Liver (tissue), 9 donors: ENCODE measurements around the gene SMARCA1. TPM values are rescaled to one million over a fixed set of nuclear protein-coding genes. Genes with fewer than 3 reads are reported as not detected.
A peak's percentile ranks its signal among the peaks of the same experiment; 100 is the strongest.

ENCODE experiments used
- DNase-seq: peaks from one replicate; pipeline ENCODE4 v3.0.0-alpha.2; 2017; ENCODE audit warnings: low spot score
- H3K27ac ChIP-seq, 2 donors: one replicate each; pipeline ENCODE4 v1.7.0; 2013; ENCODE audit warnings: inconsistent platforms in 2 of 2, low read length in 2 of 2, control low read depth in 1 of 2, low read depth in 1 of 2, mild to moderate bottlenecking in 1 of 2
- H3K27me3 ChIP-seq, 4 donors: one replicate each; pipeline versions ENCODE4 v1.6.1 to v1.7.0; 2013; ENCODE audit warnings: low read length in 3 of 4, inconsistent platforms in 1 of 4, mild to moderate bottlenecking in 1 of 4, moderate library complexity in 1 of 4; ENCODE audit not compliant: control insufficient read depth in 4 of 4, insufficient read depth in 4 of 4
- H3K36me3 ChIP-seq, 4 donors: one replicate each; pipeline versions ENCODE4 v1.6.1 to v1.7.0; 2013; ENCODE audit warnings: low read length in 3 of 4, mild to moderate bottlenecking in 3 of 4, low read depth in 1 of 4, moderate library complexity in 1 of 4; ENCODE audit not compliant: control insufficient read depth in 4 of 4, insufficient read depth in 3 of 4
- H3K4me1 ChIP-seq, 4 donors: one replicate each; pipeline versions ENCODE4 v1.6.1 to v1.7.0; 2013; ENCODE audit warnings: low read length in 3 of 4, mild to moderate bottlenecking in 3 of 4, moderate library complexity in 1 of 4; ENCODE audit not compliant: control insufficient read depth in 4 of 4, insufficient read depth in 4 of 4
- H3K4me3 ChIP-seq, 3 donors: one replicate each; pipeline versions ENCODE4 v1.6.1 to v1.7.0; 2013; ENCODE audit warnings: low read length in 3 of 3, control low read depth in 1 of 3, low read depth in 1 of 3, mild to moderate bottlenecking in 1 of 3
- H3K9ac ChIP-seq, 2 donors: one replicate each; pipeline ENCODE4 v1.7.0; 2013; ENCODE audit warnings: low read length in 2 of 2, mild to moderate bottlenecking in 2 of 2, moderate library complexity in 2 of 2, control low read depth in 1 of 2, low read depth in 1 of 2
- H3K9me3 ChIP-seq, 4 donors: one replicate each; pipeline versions ENCODE4 v1.6.1 to v1.7.0; 2013; ENCODE audit warnings: low read length in 3 of 4; ENCODE audit not compliant: control insufficient read depth in 4 of 4
- ATF3 ChIP-seq: IDR thresholded peaks from 2 replicates; pipeline ENCODE4 v1.6.1; 2016; ENCODE audit warnings: antibody characterized with exemption
- EGR1 ChIP-seq, 2 donors: IDR thresholded peaks; 2 replicates each; pipeline ENCODE4 v1.6.1; 2016 to 2018; ENCODE audit warnings: antibody characterized with exemption in 2 of 2, low read depth in 2 of 2
- FOXA2 ChIP-seq: IDR thresholded peaks from 2 replicates; pipeline ENCODE4 v1.6.1; 2016; ENCODE audit warnings: antibody characterized with exemption
- GABPA ChIP-seq, 2 donors: IDR thresholded peaks in 1 of 2; conservative IDR thresholded peaks in 1 of 2; 2 replicates each; pipeline ENCODE4 v1.6.1; 2016; ENCODE audit warnings: antibody characterized with exemption in 2 of 2, mild to moderate bottlenecking in 1 of 2, moderate library complexity in 1 of 2
- HNF4A ChIP-seq, 2 donors: conservative IDR thresholded peaks; 2 replicates each; pipeline ENCODE4 v1.6.1; 2016; ENCODE audit warnings: antibody characterized with exemption in 2 of 2, mild to moderate bottlenecking in 2 of 2
- HNF4G ChIP-seq: IDR thresholded peaks from 2 replicates; pipeline ENCODE4 v1.6.1; 2016; ENCODE audit warnings: antibody characterized with exemption
- NR2F2 ChIP-seq: IDR thresholded peaks from 2 replicates; pipeline ENCODE4 v1.6.1; 2016; ENCODE audit warnings: antibody characterized with exemption
- RAD21 ChIP-seq, 2 donors: IDR thresholded peaks; 2 replicates each; pipeline ENCODE4 v1.6.1; 2016; ENCODE audit warnings: antibody characterized with exemption in 2 of 2, mild to moderate bottlenecking in 2 of 2
- REST ChIP-seq: IDR thresholded peaks from 2 replicates; pipeline ENCODE4 v1.6.1; 2016; ENCODE audit warnings: antibody characterized with exemption, mild to moderate bottlenecking
- RXRA ChIP-seq, 2 donors: IDR thresholded peaks; 2 replicates each; pipeline ENCODE4 v1.6.1; 2017 to 2018; ENCODE audit warnings: antibody characterized with exemption in 2 of 2, mild to moderate bottlenecking in 1 of 2
- SP1 ChIP-seq: IDR thresholded peaks from 2 replicates; pipeline ENCODE4 v1.6.1; 2018; ENCODE audit warnings: antibody characterized with exemption, mild to moderate bottlenecking
- TAF1 ChIP-seq: conservative IDR thresholded peaks from 2 replicates; pipeline ENCODE4 v1.6.1; 2016; ENCODE audit warnings: antibody characterized with exemption, mild to moderate bottlenecking
- ZBTB33 ChIP-seq: IDR thresholded peaks from 2 replicates; pipeline ENCODE4 v1.6.1; 2016; ENCODE audit warnings: antibody characterized with exemption
- WGBS: extraction: QIAGEN DNeasy Blood & Tissue Kit; methylation state at CpG from one replicate; pipeline ENCODE4 v1.1.7; 2013; 5-methylcytosine and 5-hydroxymethylcytosine counted together
- polyA plus RNA-seq, 2 donors: library from polyadenylated mRNA; stranded (reverse) in 1 of 2; unstranded in 1 of 2; fragments of 200-250 nt in 1 of 2; fragments of >200 nt in 1 of 2; fragmentation: Nextera tagmentation in 1 of 2; extraction: Ambion mirVana in 1 of 2; gene quantifications; one replicate each; pipeline versions ENCODE4 v1.2.1 to v1.2.3, GENCODE V29; 2013 to 2015
- total RNA-seq, 2 donors: library from RNA; depleted of rRNA; stranded (reverse); fragments of >200 nt; gene quantifications; one replicate each; pipeline ENCODE4 v1.2.3, GENCODE V29; 2014
- TF ChIP-seq, protein P1 (sequence below): IDR thresholded peaks from 2 replicates; pipeline ENCODE4 v1.6.1; 2016; ENCODE audit warnings: antibody characterized with exemption
- donor health status: healthy.
- donor health status: healthy.
- donor health status: healthy.
- donor health status: healthy.
- donor health status: healthy.

SMARCA1 gene
- total and polyA plus RNA-seq, 4 donors, result 14.7 to 44.2 (median 23.9) TPM

DNA sequence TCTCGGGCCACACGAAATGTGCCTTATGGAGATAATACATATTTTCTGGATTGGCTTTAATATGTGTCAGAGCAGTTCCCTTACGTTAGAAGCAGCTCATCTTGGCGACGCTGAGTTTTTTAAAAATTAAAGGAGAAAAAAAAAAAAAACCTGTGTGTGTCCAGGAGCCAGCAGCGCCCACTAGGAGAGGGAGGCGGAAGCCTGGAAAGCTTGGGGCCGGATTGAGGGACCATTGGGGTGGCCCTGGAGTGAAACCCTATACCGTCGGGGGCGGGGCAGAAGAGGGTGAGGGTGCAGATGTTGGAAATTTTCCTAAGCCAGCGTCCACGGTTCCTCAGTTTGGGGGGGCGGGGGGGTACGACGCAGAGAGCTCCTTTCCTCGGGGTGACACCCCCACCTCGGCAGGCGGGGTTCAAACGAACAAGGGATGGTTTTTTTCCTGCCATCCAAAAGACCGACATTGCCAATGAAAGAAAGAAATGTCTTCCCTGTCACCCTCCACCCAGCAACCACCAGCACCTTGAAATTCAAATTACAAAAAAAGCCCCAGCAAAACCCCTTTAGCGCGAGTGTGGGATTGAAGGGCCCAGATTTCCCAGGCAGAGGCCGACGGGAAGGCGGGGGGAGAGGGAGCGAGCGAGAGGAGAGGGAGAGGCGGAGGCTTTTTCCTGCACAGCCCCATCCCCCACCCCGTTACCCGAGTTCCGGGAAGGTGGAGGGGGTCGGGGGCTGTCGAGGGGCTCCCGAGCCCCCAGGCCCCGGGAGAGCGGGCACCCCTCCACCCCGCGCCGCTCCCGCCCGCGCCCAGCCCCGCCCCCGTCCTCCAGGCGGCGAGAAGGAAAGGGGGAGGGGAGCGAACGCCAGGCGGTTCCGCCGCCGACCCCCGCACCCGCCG is 859 bp downstream of the SMARCA1 start:
- peak overlapping the region; percentile 45 to 85 (median 83) for H3K4me3 ChIP-seq
- DNase-seq, result peak; percentile 44
- no peak for TF ChIP-seq HNF4A (conservative IDR thresholded peaks at IDR 0.05)
- no peak for TF ChIP-seq ATF3
- no peak for TF ChIP-seq RAD21 (IDR thresholded peaks at IDR 0.05)
- TF ChIP-seq SP1, result no peak
- TF ChIP-seq TAF1, result no peak
- TF ChIP-seq GABPA (IDR thresholded peaks at IDR 0.05 in 1 of 2, conservative IDR thresholded peaks at IDR 0.05 in 1 of 2), result no peak
- TF ChIP-seq REST, result no peak
- TF ChIP-seq ZBTB33, result no peak
- TF ChIP-seq RXRA (IDR thresholded peaks at IDR 0.05), result no peak
- no peak for TF ChIP-seq NR2F2
- TF ChIP-seq FOXA2, result no peak
- H3K27me3 ChIP-seq, result no peaks in the 10 kb centered on the region
- H3K4me1 ChIP-seq, result peaks cover 0 to 17% (median 10%) of the 10 kb centered on the region in 4 donors
- H3K9ac ChIP-seq, result peak overlapping the region in 1 of 2 donors; percentile 67
- peak overlapping the region; percentile 92 to 96 for H3K27ac ChIP-seq
- no peaks in the 10 kb centered on the region for H3K36me3 ChIP-seq
- no peaks in the 10 kb centered on the region for H3K9me3 ChIP-seq
- 2% methylated on average over 56 of the region's 56 CpGs for WGBS

GRCh38 chrX:129520151-129520550 is 3.1 kb downstream of the SMARCA1 start:
- H3K36me3 ChIP-seq, result no peaks in the 10 kb centered on the region
- no peaks in the 10 kb centered on the region for H3K9me3 ChIP-seq
- no peaks in the 10 kb centered on the region for H3K27me3 ChIP-seq
- H3K4me1 ChIP-seq, result peaks cover 0 to 15% (median 9%) of the 10 kb centered on the region in 4 donors
- WGBS, result 40% methylated on average over 3 of the region's 3 CpGs
- H3K9ac ChIP-seq, result no peak overlapping the region
- no peak for DNase-seq
- H3K27ac ChIP-seq, result no peak overlapping the region
- H3K4me3 ChIP-seq, result no peak overlapping the region
- TF ChIP-seq RXRA (IDR thresholded peaks at IDR 0.05) (peak in 1 of 2 donors; percentile 8), EGR1 (IDR thresholded peaks at IDR 0.05; ENCODE audit: low read depth in 2 of 2) (no peak), HNF4G (no peak), RAD21 (IDR thresholded peaks at IDR 0.05) (no peak), HNF4A (conservative IDR thresholded peaks at IDR 0.05) (peak in 1 of 2 donors; percentile 13), GABPA (IDR thresholded peaks at IDR 0.05 in 1 of 2, conservative IDR thresholded peaks at IDR 0.05 in 1 of 2) (no peak), TAF1 (no peak)
- TF ChIP-seq, protein P1, sequence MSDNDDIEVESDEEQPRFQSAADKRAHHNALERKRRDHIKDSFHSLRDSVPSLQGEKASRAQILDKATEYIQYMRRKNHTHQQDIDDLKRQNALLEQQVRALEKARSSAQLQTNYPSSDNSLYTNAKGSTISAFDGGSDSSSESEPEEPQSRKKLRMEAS, result no peak
